Measurements from ENCODE around the gene TTLL6.
"Not testable (repeated sequence)": the region's sequence is repeated elsewhere in the genome, so short reads cannot be mapped to it uniquely, and the experiment has no call there.

The TTLL6 gene

GRCh38 chr17:48724251-48725003 is 92.6 kb downstream of the TTLL6 start:
- FAIRE-seq (peak; percentile 51), DNase-seq (ENCODE audit: low spot score) (peak; percentile 50)

- FAIRE-seq (no peak), DNase-seq (ENCODE audit: low spot score) (no peak)
These were observed 93.4 kb downstream of the TTLL6 start for GRCh38 chr17:48723423-48724250.

- FAIRE-seq = no peak
- DNase-seq (ENCODE audit: low spot score) = no peak
These were observed 94.1 kb downstream of the TTLL6 start, which contains the start of gene PRAC2 for GRCh38 chr17:48722915-48723422. Gene PRAC2 (plus strand): TSS chr17:48723185. CDS start chr17:48724411, 1,226 bp downstream.

- FAIRE-seq (no peak), DNase-seq (ENCODE audit: low spot score) (no peak)
These were observed 94.7 kb downstream of the TTLL6 start, which contains the start of gene PRAC1 for GRCh38 chr17:48722201-48722907. Gene PRAC1 (minus strand): TSS chr17:48722518. CDS start chr17:48722392, 126 bp downstream.

GRCh38 chr17:48721009-48721402 is 96.0 kb downstream of the TTLL6 start:
- DNase-seq (ENCODE audit: low spot score) = no peak
- no peak for FAIRE-seq

- DNase-seq (ENCODE audit: low spot score) = no peak
These were observed 96.6 kb downstream of the TTLL6 start for GRCh38 chr17:48720266-48721008.

GRCh38 chr17:48719642-48720265 is 97.3 kb downstream of the TTLL6 start:
- DNase-seq (ENCODE audit: low spot score) = no peak
- no peak for FAIRE-seq

More at GRCh38 chr17:48720266-48721008, 96.6 kb downstream of the TTLL6 start:
- no peak for FAIRE-seq

GRCh38 chr17:48718761-48719641 is 98.0 kb downstream of the TTLL6 start:
- DNase-seq (ENCODE audit: low spot score) = no peak

GRCh38 chr17:48718227-48718760 is 98.7 kb downstream of the TTLL6 start:
- DNase-seq (ENCODE audit: low spot score) (no peak), FAIRE-seq (no peak)

More at GRCh38 chr17:48718761-48719641, 98.0 kb downstream of the TTLL6 start:
- FAIRE-seq = no peak

- FAIRE-seq = no peak
- DNase-seq (ENCODE audit: low spot score) = no peak
These were observed 99.4 kb downstream of the TTLL6 start for GRCh38 chr17:48717367-48718226.

GRCh38 chr17:48716549-48716948 is 100.5 kb downstream of the TTLL6 start:
- DNase-seq (ENCODE audit: low spot score); FAIRE-seq: not testable (repeated sequence)

- FAIRE-seq = no peak
- no peak for DNase-seq (ENCODE audit: low spot score)
These were observed 101.3 kb downstream of the TTLL6 start for GRCh38 chr17:48715496-48716399.

All from RCC 7860 (cell line).